Measurements from ENCODE around the gene ZNF593OS.

DNA sequence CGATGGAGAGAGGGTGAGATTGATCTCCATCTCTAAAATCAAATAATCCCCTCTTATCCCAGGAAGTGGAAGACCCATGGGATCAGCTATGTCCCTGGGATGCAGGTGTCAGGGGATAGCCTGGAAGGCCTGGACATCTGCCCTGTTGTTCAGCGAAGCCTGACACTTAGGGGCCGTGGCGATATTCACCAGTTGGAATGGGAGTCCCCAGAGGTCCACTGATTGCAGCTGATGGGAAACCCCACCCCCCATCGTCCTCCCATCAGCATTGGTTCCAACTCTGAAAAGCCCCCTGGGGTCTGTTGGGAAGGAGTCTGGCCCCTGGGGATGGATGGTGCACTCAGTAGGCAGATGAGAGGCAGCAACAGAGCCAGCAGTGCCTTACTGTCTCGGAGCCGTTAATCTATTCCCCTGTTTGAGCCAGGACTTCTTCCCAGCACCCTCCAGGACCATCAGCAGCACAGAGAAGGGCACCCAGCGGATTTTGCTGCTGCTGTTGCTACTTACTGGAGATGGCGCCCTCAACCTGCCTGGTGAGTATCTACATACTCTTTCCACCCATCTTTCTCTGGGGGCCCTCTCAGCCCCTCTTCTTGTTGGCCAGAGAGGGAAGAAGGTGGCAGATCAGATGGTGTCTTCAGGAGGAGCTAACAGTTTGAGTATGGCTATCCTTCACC, 32.1 kb upstream of the ZNF593OS start:
- no peak for TF ChIP-seq EZH2 (IDR thresholded peaks at IDR 0.05; ENCODE audit: borderline replicate concordance, insufficient read depth, low read depth, low read length, poor library complexity, severe bottlenecking)
- TF ChIP-seq, protein P1, sequence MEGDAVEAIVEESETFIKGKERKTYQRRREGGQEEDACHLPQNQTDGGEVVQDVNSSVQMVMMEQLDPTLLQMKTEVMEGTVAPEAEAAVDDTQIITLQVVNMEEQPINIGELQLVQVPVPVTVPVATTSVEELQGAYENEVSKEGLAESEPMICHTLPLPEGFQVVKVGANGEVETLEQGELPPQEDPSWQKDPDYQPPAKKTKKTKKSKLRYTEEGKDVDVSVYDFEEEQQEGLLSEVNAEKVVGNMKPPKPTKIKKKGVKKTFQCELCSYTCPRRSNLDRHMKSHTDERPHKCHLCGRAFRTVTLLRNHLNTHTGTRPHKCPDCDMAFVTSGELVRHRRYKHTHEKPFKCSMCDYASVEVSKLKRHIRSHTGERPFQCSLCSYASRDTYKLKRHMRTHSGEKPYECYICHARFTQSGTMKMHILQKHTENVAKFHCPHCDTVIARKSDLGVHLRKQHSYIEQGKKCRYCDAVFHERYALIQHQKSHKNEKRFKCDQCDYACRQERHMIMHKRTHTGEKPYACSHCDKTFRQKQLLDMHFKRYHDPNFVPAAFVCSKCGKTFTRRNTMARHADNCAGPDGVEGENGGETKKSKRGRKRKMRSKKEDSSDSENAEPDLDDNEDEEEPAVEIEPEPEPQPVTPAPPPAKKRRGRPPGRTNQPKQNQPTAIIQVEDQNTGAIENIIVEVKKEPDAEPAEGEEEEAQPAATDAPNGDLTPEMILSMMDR (IDR thresholded peaks at IDR 0.05): no peak
